HCEC 1CT (cell line): ENCODE measurements around the gene KCNH3.

ENCODE experiments used
- DNase-seq: peaks from one replicate; pipeline ENCODE4 v3.0.0-alpha.2; 2017

The KCNH3 gene

DNA sequence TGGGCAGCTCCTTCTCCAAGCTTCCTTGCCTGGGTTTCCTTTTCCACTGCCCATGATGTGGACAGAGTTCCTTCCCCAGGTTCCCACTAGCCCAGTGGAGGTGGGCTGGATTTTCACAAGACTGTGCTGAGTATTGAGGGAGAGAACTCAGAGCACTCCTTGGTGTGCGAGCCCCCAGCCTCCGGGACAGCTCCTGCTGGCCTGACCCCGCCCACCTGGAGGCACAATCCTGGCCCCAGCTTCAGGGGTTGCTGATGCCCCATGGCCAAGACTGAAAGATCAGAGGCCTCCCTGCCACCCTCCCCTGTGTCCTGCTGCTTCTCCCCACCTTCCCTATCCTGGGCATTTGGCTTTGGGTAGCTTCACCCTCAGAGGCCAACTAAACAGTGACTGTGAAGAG lies 7.7 kb downstream of the KCNH3 start:
- DNase-seq = no peak

DNA sequence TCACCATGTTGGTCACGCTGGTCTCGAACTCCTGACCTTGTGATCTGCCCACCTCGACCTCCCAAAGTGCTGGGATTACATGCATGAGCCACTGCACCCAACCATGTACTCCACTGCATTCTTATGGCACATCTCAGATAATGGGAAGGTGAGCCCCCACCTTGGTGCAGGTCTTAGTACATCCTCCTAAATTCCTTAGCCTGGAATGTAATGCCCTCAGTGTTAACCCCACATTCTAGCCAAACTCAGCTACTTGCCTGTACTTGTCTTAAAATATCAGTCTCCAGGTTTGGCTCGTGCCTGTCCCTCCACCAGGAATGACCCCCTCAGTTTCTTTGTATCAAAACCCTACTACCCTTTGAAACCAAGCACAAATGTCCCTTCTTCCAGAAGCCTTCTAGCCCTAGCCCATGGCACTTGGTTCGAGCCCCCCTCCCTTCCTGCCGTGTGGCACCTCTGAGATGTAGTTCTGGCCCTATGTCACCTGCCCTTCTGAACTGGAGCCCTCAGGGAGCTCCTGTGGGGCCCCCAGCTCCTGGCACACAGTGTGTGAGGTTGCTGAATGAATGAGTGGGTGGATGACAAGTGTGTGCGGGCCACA lies 8.4 kb downstream of the KCNH3 start:
- no peak for DNase-seq

GRCh38 chr12:49548481-49548821 lies 9.6 kb downstream of the KCNH3 start:
- DNase-seq = no peak

- no peak for DNase-seq
These were observed 10.2 kb downstream of the KCNH3 start for GRCh38 chr12:49548822-49549648.

DNA sequence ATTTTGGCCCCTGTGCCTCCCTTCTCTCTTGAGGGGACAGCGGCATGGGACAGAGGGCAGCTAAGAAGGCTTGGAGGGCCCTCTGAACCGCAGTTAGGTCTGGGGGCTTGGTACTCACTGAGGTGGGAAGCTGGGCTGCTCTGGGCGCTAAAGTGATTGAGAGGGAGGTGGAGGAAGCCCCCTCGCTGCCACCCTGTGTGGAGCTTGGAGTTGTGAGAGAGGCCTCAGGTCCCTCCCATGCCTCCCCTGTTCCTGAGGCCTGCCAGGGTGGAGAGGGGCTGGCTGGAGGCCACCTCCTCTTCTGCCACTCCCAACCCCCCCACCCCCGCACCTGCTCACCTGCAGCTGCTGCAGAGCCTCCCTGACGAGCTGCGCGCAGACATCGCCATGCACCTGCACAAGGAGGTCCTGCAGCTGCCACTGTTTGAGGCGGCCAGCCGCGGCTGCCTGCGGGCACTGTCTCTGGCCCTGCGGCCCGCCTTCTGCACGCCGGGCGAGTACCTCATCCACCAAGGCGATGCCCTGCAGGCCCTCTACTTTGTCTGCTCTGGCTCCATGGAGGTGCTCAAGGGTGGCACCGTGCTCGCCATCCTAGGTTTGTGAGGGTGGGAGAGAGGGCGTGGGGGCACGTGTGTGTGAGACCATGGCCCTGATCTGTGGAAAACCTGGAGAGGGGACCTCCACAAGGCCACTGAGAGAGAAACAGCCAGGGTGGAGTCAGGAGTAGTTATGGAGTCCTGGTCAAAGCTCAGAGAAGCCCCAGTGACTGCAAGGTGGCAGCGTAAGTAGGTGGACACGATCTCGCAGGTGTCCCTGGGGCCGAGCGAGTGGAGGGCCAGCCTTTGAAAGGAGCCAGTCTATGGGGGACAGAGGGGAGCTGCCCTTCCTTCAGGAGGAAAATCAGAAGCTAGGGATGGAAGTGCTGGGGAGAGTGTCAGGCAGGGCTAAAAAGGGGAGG lies 11.2 kb downstream of the KCNH3 start:
- DNase-seq = no peak

DNA sequence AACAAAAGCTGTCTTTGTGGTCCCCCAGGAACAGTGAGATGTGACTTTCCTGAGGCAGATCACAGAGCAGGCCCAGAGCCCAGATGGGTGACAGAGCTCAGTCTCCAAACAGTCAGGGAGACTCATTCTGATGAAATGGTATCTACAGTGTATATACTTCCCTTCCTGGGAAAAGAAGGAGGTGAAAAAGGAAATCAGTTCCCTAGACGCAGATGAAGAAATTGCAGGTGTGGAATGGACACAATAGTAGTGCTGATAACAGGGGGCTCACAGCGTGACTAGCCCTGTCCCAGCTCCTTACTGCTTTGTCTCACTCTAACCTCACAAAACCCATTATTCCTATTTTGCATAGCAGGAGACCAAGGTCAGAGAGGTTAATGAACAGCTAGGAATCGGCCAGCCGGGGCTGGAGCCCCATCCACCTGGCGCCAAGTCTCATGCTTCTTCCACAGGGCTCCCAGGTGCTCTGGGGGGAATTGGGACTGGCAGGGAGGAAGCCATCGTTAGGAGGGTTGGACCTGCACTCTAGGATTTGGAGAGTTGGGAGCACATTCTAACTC lies 11.9 kb downstream of the KCNH3 start:
- DNase-seq = no peak

- no peak for DNase-seq
These were observed 13.2 kb downstream of the KCNH3 start for GRCh38 chr12:49552014-49552413.

- DNase-seq = no peak
These were observed 13.6 kb downstream of the KCNH3 start for GRCh38 chr12:49552425-49552824.

- no peak for DNase-seq
These were observed 14.1 kb downstream of the KCNH3 start for GRCh38 chr12:49552899-49553298.

DNA sequence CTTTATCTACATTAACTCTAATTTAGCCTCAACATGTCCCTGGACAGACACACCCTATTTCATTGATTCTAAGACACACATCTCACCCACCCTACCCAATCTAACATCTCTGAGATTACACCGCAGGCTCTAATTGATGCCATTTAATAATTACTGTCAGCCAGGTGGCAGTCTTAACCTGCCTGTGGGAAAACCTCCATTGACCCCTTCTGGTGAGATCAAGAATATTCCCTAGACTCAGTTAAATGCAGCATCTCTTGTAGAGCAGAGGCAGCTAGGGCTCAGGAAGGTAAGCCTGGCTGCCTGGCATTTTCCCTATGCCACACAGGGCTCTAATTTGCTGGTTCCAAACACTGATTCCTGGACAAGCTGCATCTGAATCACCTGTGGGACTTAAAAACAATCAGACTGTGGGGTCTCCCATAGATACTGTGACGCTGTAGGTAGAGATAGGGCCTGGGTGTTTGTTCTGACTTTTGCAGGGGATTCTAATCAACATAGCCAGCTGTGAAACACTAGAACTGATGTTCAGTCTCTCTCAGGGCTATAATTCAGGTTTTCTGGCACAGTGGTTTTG lies 14.8 kb downstream of the KCNH3 start:
- peak; percentile 25 for DNase-seq

DNA sequence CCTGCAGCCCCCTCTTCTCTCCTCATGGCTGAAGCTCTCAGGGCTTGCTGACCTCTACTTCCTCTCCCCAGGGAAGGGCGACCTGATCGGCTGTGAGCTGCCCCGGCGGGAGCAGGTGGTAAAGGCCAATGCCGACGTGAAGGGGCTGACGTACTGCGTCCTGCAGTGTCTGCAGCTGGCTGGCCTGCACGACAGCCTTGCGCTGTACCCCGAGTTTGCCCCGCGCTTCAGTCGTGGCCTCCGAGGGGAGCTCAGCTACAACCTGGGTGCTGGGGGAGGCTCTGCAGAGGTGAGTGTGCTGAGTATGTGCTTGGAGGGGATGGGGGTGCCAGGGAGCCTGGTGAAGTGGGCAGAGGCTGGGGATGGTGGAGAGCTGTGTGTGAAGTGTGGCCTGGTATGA lies 15.4 kb downstream of the KCNH3 start:
- DNase-seq = no peak

- DNase-seq = no peak
These were observed 17.0 kb downstream of the KCNH3 start for GRCh38 chr12:49555631-49556390.

DNA sequence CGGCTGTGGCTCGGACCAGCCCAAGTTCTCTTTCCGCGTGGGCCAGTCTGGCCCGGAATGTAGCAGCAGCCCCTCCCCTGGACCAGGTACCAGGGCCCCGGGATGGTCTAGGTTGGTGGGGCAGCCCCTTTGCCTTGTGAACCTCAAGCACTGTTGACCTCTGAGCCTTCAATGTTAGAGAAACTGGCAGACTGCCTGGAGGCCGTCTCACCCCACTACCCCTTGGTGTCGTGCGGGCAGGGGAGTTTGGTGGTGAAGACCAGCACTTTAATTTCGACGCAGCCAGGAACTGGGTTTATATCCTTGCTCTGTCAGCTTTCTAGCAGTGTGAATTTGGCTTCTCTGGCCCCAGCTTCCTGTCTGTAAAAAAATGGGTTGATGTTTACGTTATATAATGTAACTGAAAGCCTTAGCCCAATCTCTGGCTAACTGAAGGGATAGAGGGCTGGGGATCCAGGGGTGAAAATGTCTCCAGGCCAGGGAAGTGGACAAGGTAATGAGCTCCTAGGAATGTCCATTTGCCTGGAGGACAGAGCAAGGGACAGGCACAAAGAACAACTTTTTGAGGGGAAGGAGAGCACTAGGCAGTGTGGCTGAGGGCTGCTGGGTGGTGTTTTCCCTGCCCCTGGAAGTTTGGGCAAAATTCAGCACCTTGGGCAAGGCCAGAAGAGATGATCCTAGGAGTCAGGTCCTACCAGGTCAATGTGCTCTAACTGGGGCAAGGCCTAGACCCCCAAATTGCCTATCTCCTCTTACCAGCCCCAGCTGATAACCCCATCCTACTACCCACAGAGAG lies 17.8 kb downstream of the KCNH3 start:
- DNase-seq = no peak

DNA sequence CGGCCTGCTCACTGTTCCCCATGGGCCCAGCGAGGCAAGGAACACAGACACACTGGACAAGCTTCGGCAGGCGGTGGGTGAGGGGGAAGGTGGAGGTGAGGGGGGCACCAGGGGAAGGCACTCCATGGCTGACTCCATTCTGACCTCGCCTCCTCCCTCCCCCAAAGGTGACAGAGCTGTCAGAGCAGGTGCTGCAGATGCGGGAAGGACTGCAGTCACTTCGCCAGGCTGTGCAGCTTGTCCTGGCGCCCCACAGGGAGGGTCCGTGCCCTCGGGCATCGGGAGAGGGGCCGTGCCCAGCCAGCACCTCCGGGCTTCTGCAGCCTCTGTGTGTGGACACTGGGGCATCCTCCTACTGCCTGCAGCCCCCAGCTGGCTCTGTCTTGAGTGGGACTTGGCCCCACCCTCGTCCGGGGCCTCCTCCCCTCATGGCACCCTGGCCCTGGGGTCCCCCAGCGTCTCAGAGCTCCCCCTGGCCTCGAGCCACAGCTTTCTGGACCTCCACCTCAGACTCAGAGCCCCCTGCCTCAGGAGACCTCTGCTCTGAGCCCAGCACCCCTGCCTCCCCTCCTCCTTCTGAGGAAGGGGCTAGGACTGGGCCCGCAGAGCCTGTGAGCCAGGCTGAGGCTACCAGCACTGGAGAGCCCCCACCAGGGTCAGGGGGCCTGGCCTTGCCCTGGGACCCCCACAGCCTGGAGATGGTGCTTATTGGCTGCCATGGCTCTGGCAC lies 18.5 kb downstream of the KCNH3 start:
- no peak for DNase-seq

GRCh38 chr12:49557917-49558215 lies 19.0 kb downstream of the KCNH3 start:
- DNase-seq = no peak

- no peak for DNase-seq
These were observed 19.7 kb downstream of the KCNH3 start for GRCh38 chr12:49558526-49558925.

DNA sequence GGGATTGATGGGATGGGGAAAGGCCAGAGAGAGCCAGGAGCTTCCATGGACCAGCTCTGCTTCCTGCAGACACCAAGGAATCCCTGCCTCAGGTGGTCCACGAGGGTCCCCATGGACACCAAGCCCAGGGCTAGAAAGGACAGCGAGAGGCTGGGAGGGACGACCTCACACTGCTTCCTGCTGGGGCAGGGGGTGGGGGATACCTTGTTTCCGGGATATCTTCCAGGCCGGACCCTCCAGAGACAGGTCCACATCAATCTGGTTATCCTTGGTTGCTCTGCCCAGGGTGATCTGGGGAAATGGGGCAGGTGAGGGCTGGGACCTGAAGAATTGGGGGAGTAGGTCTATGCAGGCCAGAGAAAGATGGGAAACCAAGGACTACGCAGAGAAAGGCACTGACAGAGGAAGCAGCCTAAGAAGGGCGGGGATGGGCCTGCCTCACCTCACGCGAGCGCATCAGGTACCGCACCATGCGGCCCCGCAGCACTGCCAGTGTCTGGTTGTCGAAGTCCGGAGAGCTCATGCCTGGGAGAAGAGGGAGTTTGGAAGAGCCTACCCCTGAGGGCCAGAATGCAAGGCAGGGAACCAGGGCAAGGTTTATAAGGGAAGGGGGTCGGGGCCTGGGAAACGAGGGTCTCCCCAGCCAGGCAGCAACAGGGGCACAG lies 20.3 kb downstream of the KCNH3 start:
- DNase-seq = no peak

GRCh38 chr12:49560695-49561094 lies 21.9 kb downstream of the KCNH3 start:
- DNase-seq = no peak

GRCh38 chr12:49562233-49562632 lies 23.4 kb downstream of the KCNH3 start:
- DNase-seq = no peak

DNA sequence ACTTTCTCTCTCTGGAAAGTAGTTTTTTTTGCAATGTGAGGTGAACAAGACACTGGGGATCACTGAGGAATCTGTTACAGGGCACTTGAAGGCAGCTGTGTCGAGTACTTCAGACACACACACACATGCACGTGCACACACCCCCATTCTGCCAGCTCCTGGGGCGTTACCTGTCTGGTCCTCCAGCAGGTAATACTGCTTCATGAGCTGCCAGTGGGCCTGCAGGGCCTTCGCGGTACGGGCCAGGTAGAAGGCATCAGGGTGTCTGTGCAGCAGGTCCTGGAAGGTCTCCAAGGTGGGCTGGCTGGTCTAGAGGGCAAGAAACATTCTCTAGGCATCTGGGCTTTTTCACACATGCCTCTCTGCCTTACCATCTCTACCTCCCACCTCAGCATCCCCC lies 24.0 kb downstream of the KCNH3 start:
- no peak for DNase-seq
